NCI-H524 (cell line): Measurements from ENCODE around the gene ANGPT4.

Experiments
- DNase-seq, 2 experiments: peaks; one replicate each; lab custom pipeline; 2025; lab: John Stamatoyannopoulos, UW

Gene ANGPT4

GRCh38 chr20:825710-826421 is 90.3 kb downstream of the ANGPT4 start:
- no peak for DNase-seq

GRCh38 chr20:824916-825315 is 91.2 kb downstream of the ANGPT4 start:
- DNase-seq: no peak

- no peak for DNase-seq
These were observed 91.6 kb downstream of the ANGPT4 start for GRCh38 chr20:824490-824889.

DNA sequence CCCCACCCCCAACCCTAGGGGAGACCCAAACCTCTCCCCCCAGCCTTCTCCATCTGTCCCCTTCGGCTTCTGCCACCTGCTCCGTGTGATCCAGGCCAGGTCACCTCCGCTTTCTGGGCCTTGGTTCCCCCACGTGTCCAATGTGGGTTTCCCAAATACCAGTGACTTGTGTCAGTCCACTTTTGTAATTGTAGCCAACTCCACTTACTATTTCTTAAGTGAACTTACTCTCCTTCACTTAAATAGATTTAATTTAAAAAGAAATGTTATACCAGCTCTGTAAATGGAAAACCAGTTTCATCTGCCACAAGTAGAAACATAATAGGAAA is 92.6 kb downstream of the ANGPT4 start:
- DNase-seq: no peak

GRCh38 chr20:822651-823573 is 93.2 kb downstream of the ANGPT4 start:
- DNase-seq: peak in 1 of 2 experiments; percentile 44

DNA sequence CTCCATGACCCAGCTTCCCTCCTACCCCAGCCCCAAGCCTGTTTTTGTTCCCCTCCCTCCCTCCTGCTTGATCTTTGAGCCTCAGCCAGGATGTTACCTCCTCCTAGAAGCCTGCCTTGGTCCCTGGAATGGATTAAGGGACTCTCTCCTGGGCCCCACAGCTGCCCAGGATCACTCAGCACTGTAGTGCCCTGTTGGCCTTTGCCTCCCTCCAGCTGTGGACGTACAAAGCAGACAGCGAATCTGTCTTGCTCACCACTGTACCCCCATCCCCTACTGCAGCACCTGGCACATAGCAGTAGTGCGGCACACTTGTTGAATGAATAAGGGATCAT is 94.4 kb downstream of the ANGPT4 start:
- DNase-seq: no peak

DNA sequence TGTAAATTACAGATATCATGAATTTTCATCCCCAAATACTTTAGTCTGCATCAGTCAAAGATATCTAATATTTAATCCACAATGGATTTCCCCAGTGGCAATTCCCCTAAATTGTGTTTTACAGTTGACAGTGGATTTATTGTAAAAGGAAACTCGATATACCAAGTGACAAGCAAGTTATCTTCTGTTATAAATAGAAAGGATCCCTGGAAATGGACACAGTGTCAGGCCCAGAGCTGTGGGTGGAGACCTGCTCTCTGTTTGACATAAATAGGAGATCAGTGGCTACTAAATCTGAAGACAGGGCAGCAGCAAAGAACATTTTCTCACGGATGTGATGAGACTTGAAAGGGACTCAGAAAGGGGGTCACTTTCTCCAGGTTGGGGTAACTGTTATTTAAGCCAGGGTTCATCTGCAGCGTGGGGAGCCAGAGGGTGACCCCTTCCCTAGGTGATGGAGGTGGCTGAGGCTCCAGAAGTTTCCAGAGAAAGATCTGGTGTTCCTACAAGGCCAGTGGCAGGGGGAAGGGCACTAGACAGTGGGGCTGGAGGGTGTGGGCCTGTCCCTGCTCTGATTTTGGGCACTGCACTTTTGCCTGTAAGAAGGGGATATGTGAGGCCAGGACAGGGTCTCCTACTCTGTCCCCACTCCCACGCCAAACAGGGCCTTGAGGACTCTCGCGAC is 94.9 kb downstream of the ANGPT4 start:
- DNase-seq: no peak

DNA sequence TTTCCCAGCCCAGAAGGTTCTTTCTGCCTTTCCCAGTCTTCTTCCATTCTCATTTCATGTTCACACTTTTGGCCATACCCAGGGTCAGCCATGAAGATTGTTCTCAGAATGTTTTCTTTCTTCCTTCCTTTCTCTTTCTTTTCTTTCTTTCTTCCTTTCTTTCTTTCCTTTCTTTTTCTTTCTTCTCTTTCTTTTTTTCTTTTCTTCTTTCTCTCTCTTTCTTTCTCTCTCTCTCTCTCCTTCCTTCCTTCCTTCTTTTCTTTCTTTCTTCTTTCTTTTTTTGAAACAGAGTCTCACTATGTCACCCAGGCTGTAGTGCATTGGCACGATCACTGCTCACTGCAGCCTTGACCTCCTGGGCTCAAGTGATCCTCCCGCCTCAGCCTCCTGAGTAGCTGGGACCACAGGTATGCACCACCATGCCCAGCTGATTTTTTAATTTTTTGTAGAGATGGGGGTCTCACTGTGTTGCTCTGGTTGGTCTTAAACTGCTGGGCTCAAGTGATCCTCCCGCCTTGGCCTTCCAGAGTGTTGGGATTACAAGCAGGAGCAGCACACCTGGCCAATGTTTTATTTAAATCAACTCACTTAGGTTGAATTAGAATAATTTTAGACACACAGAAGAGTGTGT is 95.7 kb downstream of the ANGPT4 start:
- no peak for DNase-seq
